H1 (cell line): ENCODE results near the gene NOL4L. TPM values are rescaled to one million over a fixed set of nuclear protein-coding genes. Genes with fewer than 3 reads are reported as not detected.

Experiments
- BRCA1 ChIP-seq: IDR thresholded peaks from 2 replicates; pipeline ENCODE4 v1.6.1; 2012; ENCODE audit warnings: low read depth, low read length, improper control_type of control experiment
- EP300 ChIP-seq, 2 experiments: IDR thresholded peaks; 1 replicate in 1 of 2; 2 replicates in 1 of 2; pipeline ENCODE4 v1.6.1; 2011 to 2012; ENCODE audit warnings: low read depth in 2 of 2, low read length in 2 of 2, mild to moderate bottlenecking in 2 of 2, borderline replicate concordance in 1 of 2, inconsistent platforms in 1 of 2, moderate library complexity in 1 of 2
- FOSL1 ChIP-seq: IDR thresholded peaks from 2 replicates; pipeline ENCODE4 v1.6.1; 2011; ENCODE audit warnings: mild to moderate bottlenecking, low read depth, low read length, moderate library complexity; ENCODE audit not compliant: insufficient read depth
- JUND ChIP-seq: IDR thresholded peaks from 2 replicates; pipeline ENCODE4 v1.6.1; 2011; ENCODE audit warnings: mild to moderate bottlenecking, improper control_type of control experiment, low read length
- PHF8 ChIP-seq: fragments of 200-600 bp; sonication (generic); conservative IDR thresholded peaks from 2 replicates; pipeline ENCODE4 v1.7.1; 2012; ENCODE audit warnings: low read depth, mild to moderate bottlenecking, inconsistent platforms, low read length, moderate library complexity
- TAF1 ChIP-seq: IDR thresholded peaks from 2 replicates; pipeline ENCODE4 v1.6.1; 2011; ENCODE audit warnings: mild to moderate bottlenecking, low read depth, low read length
- TAF7 ChIP-seq: optimal IDR thresholded peaks from 2 replicates; pipeline ENCODE3; 2011; ENCODE audit warnings: low read depth, mild to moderate bottlenecking, inconsistent platforms, low read length, moderate library complexity, borderline replicate concordance
- polyA plus RNA-seq, 7 experiments: library from polyadenylated mRNA; depleted of rRNA in 3 of 7; stranded (reverse) in 5 of 7; unstranded in 2 of 7; fragments of >200 nt in 5 of 7; fragments of 200-250 nt in 2 of 7; gene quantifications; 1 replicate in 5 of 7; 2 replicates in 1 of 7; 4 replicates in 1 of 7; pipeline versions ENCODE4 v1.2.1 to v1.2.3, GENCODE V29; 2011 to 2013; ENCODE audit warnings: missing spikeins in 2 of 7, mixed read lengths in 2 of 7
- total RNA-seq: library from RNA; stranded (reverse); fragmentation: NEBNext Ultra II Directional; extraction: Animal tissue kit (Norgen Biotek cat#: 25700); gene quantifications from 2 replicates; pipeline ENCODE4 v1.2.1, GENCODE V29; 2021
- TF ChIP-seq, protein P1 (sequence below): IDR thresholded peaks from 2 replicates; pipeline ENCODE4 v1.6.1; 2012; ENCODE audit warnings: low read length, inconsistent platforms

The NOL4L gene
- total and polyA plus RNA-seq, 2 of the 8 experiments (the other 6 are each of a cell fraction or from before 2014, with no cell fraction given): 15.3 to 23.7 TPM

DNA sequence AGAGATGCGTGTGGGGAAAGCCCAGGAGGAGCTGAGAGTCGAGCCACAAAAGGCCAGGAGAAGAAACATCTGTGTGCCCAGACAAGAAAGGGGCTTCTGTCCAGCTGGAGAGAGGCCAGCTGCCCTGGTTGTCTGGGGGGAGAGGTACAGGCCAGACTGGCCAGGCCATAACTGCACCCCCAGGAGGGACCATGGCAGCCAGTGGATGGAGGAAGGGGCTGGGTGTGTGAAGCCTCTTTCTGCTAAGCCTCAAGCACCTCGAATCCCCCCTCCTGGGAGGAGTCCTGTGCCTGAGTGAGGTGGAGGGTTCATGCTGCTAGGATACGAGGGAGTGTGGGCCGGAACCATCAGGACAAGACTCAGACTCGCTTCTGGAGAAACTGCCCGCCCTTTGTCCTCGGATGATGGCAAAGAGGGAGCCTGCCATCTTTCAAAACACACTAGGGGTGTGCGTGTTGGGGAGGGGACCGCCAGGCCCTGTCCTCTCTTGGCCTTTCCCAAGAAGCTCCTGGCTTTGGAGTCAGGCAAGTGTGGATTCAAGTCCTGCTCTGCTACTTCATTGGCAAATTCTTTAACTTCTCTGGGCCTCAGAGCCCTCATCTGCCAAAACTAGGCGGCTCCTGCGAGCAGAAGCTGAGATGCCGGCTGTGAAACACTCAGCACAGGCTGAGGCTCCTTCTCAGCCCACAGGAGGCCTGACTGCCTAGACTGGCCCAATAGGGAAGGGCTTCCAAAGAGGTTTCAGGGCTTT is 136.7 kb downstream of the NOL4L start (continued):
- TF ChIP-seq, protein P1, sequence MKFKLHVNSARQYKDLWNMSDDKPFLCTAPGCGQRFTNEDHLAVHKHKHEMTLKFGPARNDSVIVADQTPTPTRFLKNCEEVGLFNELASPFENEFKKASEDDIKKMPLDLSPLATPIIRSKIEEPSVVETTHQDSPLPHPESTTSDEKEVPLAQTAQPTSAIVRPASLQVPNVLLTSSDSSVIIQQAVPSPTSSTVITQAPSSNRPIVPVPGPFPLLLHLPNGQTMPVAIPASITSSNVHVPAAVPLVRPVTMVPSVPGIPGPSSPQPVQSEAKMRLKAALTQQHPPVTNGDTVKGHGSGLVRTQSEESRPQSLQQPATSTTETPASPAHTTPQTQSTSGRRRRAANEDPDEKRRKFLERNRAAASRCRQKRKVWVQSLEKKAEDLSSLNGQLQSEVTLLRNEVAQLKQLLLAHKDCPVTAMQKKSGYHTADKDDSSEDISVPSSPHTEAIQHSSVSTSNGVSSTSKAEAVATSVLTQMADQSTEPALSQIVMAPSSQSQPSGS: no peak
- TF ChIP-seq JUND: no peak
- TF ChIP-seq PHF8: no peak
- no peak for TF ChIP-seq BRCA1
- TF ChIP-seq FOSL1: no peak
- TF ChIP-seq TAF7: no peak
- no peak for TF ChIP-seq EP300 (IDR thresholded peaks at IDR 0.05; ENCODE audit: borderline replicate concordance in 1 of 2, low read depth in 2 of 2, low read length in 2 of 2)
- TF ChIP-seq TAF1: no peak
